CMK (cell line): Measurements from ENCODE around the gene CD14.
"Not testable (repeated sequence)": the region's sequence is repeated elsewhere in the genome, so short reads cannot be mapped to it uniquely, and the experiment has no call there.

Experiments used
- DNase-seq: peaks from one replicate; pipeline ENCODE4 v3.0.0-alpha.2; 2010; ENCODE audit warnings: low read depth

Gene CD14

DNA sequence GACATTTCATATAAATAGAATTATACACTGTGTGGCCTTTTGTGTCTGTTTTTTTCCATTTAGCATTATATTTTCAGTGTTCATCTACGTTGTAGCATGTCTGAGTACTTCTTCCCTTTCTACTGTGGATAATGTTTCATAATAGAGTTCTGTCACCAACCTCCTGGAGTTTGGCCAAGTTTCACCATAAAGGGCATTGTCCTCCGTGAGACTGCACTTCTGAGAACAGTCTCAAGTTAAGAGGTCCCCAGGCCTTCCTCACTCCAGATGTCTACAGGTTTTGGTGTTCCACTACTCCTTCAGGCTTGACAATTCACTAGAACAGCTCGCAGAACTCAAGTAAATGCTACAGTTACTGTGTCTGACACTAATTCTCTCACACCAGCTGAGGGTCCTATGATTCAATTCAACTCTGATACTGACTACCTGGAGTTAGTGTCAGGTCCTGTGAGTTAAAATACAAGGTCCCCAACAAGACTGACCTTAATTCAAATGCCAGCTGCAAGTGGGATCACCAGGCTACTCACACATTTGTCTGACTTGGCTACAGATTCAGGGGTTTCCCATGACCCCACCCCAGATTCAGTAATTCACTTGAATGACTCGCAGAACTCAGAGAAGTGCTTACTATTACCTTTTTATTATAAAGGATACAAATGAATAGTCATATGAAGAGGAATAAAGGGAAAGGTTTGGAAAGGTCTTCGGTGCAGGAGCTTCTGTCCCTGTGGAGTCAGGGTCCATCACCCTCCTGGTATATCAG, 37.3 kb downstream of the CD14 start:
- DNase-seq = no peak

DNA sequence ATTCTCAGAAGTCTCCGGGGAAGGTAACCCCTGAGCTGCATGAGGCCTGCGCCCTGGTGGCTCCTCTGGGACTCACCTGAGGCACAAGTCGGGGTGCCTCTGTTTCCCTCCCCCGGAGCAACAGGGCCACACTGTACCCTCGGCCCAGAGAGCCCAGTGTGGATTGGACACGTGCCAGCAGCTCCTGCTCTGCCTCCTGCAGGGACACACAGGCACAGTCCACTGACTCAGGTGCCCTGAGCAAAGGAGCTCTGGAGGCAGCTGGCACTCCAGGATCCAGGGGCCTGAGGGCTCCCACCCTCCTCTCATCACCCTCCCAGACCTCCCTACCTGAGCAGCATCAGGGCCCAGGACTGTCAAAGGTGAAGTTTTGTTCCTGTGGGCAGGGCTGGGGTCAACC, 38.8 kb downstream of the CD14 start:
- DNase-seq = no peak

DNA sequence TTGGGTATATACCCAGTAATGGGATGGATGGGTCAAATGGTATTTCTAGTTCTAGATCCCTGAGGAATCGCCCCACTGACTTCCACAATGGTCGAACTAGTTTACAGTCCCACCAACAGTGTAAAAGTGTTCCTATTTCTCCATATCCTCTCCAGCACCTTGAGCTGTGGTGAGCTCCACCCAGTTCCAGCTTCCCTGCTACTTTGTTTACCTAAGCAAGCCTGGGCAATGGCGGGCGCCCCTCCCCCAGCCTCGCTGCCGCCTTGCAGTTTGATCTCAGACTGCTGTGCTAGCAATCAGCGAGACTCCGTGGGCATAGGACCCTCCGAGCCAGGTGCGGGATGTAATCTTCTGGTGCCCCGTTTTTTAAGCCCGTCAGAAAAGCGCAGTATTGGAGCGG, 39.9 kb downstream of the CD14 start:
- DNase-seq = not testable (repeated sequence)

DNA sequence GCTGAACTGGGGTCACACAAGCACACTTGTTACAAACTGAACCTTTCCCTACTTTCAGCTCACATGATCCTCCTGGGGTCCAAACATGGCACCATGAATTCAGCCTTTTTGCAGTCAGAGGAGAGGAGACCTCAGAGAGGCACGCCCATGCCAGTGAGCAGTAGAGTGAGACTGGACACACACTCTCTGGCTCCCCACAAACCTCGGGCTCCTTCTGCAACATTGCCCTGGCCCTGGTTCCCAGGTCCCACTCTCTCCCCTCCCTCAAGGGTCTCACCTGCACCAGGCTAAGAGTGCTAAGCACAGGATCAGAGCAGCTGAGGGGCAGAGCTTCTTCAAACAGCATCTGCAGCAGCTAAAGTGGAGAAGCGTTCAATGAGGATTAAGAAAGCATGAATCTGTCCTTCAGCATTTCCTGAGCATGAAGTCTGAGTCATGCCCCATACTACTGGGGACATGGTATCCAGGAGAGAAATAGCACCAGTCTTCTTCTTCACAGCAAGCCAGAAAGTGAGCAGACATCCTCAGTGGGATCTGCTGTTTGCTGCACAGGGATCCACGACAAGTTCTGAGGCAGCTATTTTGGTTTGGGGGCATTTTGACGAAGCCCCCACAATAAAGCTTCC, 41.1 kb downstream of the CD14 start:
- DNase-seq = no peak

DNA sequence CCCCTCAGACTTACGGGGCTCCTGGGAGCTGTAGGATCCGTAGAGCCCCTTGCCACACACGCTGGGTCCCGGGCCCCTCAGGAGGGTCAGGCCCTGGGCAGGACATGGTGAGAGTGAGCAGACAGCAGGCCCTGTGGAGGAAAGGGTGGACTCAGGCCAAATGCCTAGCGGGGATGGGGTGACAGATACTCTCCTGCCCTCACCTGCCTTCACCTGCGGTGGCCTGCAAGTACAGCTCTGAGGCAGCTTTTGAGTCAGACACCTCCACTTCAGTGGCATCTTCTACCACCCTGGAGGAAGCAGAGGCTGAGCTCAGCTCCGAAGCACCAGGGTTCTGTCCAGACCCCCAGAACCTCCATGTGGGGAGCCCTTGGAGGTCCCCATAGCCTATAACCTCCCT, 42.1 kb downstream of the CD14 start:
- DNase-seq = no peak

DNA sequence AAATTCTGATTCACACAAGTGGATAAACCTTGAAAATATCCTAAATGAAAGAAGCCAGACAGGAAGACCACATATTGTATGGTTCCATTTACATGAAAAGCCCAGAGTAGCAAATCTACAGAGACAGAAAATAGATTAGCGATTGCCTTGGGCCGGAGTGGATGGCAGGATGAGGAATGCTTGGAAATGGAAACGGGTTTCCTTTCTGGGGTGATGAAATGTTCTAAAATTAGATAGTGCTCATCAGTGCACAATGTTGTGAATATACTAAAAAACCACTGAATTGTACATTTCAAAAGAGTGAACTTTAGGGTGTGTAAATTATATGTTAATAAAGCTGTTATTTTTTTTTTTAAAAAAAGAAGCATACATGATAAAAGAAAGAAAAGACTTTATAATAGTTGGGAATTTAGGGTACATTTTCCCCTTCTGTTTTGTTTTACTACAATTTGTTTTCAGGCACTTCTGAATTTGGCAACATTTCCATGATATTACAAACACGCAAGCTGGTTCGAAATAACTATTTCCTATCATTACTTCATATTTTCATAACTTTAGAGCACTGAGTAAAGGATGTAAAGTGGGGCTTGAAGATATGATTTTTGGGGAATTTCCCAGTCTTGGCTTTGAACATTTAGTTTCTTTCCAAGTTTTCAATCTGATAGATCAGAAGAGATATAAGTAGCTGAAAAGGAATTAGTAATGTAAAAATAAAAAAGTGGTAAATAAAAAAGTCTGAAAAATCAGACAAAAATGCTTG, 44.5 kb downstream of the CD14 start:
- DNase-seq = no peak

DNA sequence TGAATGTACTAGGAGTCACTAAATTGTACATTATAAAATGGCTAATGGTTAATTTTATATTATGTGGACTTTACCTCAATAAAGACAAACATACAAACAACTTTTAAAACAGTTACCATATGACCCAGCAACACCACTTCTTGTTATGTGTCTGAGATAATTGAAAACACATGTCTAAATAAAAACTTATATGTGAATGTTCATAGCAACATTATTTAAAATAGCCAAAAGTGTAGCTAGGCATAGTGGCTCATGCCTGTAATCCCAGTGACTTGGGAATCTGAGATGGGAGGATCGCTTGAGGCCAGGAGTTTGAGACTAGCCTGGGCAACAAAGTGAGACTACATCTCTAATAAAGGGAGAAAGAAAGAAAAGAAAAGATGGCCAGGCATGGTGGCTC, 45.5 kb downstream of the CD14 start:
- DNase-seq = no peak
